HAP-1 (cell line): ENCODE measurements around the gene TMEM63C.

Experiments used
- DNase-seq, 2 experiments: peaks; one replicate each; pipeline ENCODE4 v3.0.0-alpha.2; 2016 to 2020; ENCODE audit warnings: low spot score in 2 of 2
- H3K27me3 ChIP-seq: fragments of 250-450 bp; sonication (Bioruptor Pico); 2 replicates; pipeline ENCODE4 v1.5.1; 2020; ENCODE audit warnings: low read depth, mild to moderate bottlenecking, moderate library complexity
- H3K36me3 ChIP-seq: fragments of 250-450 bp; sonication (Bioruptor Pico); replicated peaks from 2 replicates; pipeline ENCODE4 v1.5.1; 2020; ENCODE audit warnings: mild to moderate bottlenecking
- H3K4me1 ChIP-seq: fragments of 250-450 bp; sonication (Bioruptor Pico); 2 replicates; pipeline ENCODE4 v1.5.1; 2020; ENCODE audit warnings: mild to moderate bottlenecking
- H3K4me3 ChIP-seq: fragments of 250-450 bp; sonication (Bioruptor Pico); 2 replicates; pipeline ENCODE4 v1.5.1; 2020; ENCODE audit warnings: mild to moderate bottlenecking, moderate library complexity
- H3K9me3 ChIP-seq: fragments of 250-450 bp; sonication (Bioruptor Pico); 2 replicates; pipeline ENCODE4 v1.5.1; 2020; ENCODE audit warnings: mild to moderate bottlenecking, moderate library complexity
- in situ Hi-C: fragments of 300-500 bp; cut with MboI; formaldehyde crosslinking; loops from 3 replicates; pipeline ENCODE4 v1.14.3; 2020; ENCODE audit warnings: low sequenced_read_pairs, inconsistent platforms, mixed read lengths

Gene TMEM63C

GRCh38 chr14:77195766-77196165, 14.2 kb downstream of the TMEM63C start:
- Histone ChIP-seq H3K27me3 (no peaks in the 10 kb centered on the region), H3K4me1 (no peaks in the 10 kb centered on the region), H3K4me3 (no peak overlapping the region), H3K36me3 (no peaks in the 10 kb centered on the region), H3K9me3 (no peaks in the 10 kb centered on the region)
- DNase-seq, result no peak
- in situ Hi-C loops, result no loop called here

- Histone ChIP-seq H3K4me1 (no peaks in the 10 kb centered on the region), H3K9me3 (no peaks in the 10 kb centered on the region), H3K4me3 (no peak overlapping the region), H3K36me3 (no peaks in the 10 kb centered on the region), H3K27me3 (no peaks in the 10 kb centered on the region)
- no peak for DNase-seq
- in situ Hi-C loops, result no loop called here
Measured at GRCh38 chr14:77197988-77198387, 16.4 kb downstream of the TMEM63C start.

GRCh38 chr14:77198561-77198960, 17.0 kb downstream of the TMEM63C start:
- no peaks in the 10 kb centered on the region for H3K36me3 ChIP-seq
- H3K4me3 ChIP-seq, result no peak overlapping the region
- no peaks in the 10 kb centered on the region for H3K4me1 ChIP-seq
- in situ Hi-C loops, result no loop called here
- H3K9me3 ChIP-seq, result no peaks in the 10 kb centered on the region
- no peak for DNase-seq
- no peaks in the 10 kb centered on the region for H3K27me3 ChIP-seq

GRCh38 chr14:77199590-77199989, 18.0 kb downstream of the TMEM63C start:
- Histone ChIP-seq H3K9me3 (no peaks in the 10 kb centered on the region), H3K27me3 (no peaks in the 10 kb centered on the region), H3K4me3 (no peak overlapping the region), H3K4me1 (no peaks in the 10 kb centered on the region), H3K36me3 (no peaks in the 10 kb centered on the region)
- DNase-seq, result no peak
- in situ Hi-C loops, result no loop called here

- no peaks in the 10 kb centered on the region for H3K27me3 ChIP-seq
- no peak overlapping the region for H3K4me3 ChIP-seq
- no peaks in the 10 kb centered on the region for H3K36me3 ChIP-seq
- no peak for DNase-seq
- H3K9me3 ChIP-seq, result no peaks in the 10 kb centered on the region
- in situ Hi-C loops, result no loop called here
- H3K4me1 ChIP-seq, result no peaks in the 10 kb centered on the region
Measured at GRCh38 chr14:77200406-77200985, 18.9 kb downstream of the TMEM63C start.

- DNase-seq, result no peak
- Histone ChIP-seq H3K9me3 (no peaks in the 10 kb centered on the region), H3K27me3 (no peaks in the 10 kb centered on the region), H3K4me3 (no peak overlapping the region), H3K36me3 (no peaks in the 10 kb centered on the region), H3K4me1 (no peaks in the 10 kb centered on the region)
- in situ Hi-C loops, result no loop called here
Measured at GRCh38 chr14:77201696-77202095, 20.1 kb downstream of the TMEM63C start.

GRCh38 chr14:77203611-77204458, 22.2 kb downstream of the TMEM63C start:
- no peaks in the 10 kb centered on the region for H3K9me3 ChIP-seq
- no peaks in the 10 kb centered on the region for H3K27me3 ChIP-seq
- no peak for DNase-seq
- H3K4me3 ChIP-seq, result no peak overlapping the region
- in situ Hi-C loops, result no loop called here
- H3K4me1 ChIP-seq, result no peaks in the 10 kb centered on the region
- H3K36me3 ChIP-seq, result no peaks in the 10 kb centered on the region

GRCh38 chr14:77204459-77204771, 22.8 kb downstream of the TMEM63C start:
- no peak for DNase-seq
- no peak overlapping the region for H3K4me3 ChIP-seq
- no peaks in the 10 kb centered on the region for H3K36me3 ChIP-seq
- in situ Hi-C loops, result no loop called here
- no peaks in the 10 kb centered on the region for H3K27me3 ChIP-seq
- no peaks in the 10 kb centered on the region for H3K9me3 ChIP-seq
- H3K4me1 ChIP-seq, result no peaks in the 10 kb centered on the region

GRCh38 chr14:77204907-77205306, 23.3 kb downstream of the TMEM63C start:
- Histone ChIP-seq H3K4me1 (no peaks in the 10 kb centered on the region), H3K36me3 (no peaks in the 10 kb centered on the region), H3K27me3 (no peaks in the 10 kb centered on the region), H3K9me3 (no peaks in the 10 kb centered on the region), H3K4me3 (no peak overlapping the region)
- DNase-seq, result no peak
- in situ Hi-C loops, result no loop called here

- H3K4me3 ChIP-seq, result no peak overlapping the region
- H3K36me3 ChIP-seq, result no peaks in the 10 kb centered on the region
- H3K27me3 ChIP-seq, result no peaks in the 10 kb centered on the region
- no peak for DNase-seq
- in situ Hi-C loops, result no loop called here
- H3K9me3 ChIP-seq, result no peaks in the 10 kb centered on the region
- H3K4me1 ChIP-seq, result no peaks in the 10 kb centered on the region
Measured at GRCh38 chr14:77205566-77205965, 24.0 kb downstream of the TMEM63C start.

- Histone ChIP-seq H3K27me3 (no peaks in the 10 kb centered on the region), H3K4me1 (no peaks in the 10 kb centered on the region), H3K4me3 (no peak overlapping the region), H3K36me3 (no peaks in the 10 kb centered on the region), H3K9me3 (no peaks in the 10 kb centered on the region)
- no peak for DNase-seq
- in situ Hi-C loops, result no loop called here
Measured at GRCh38 chr14:77206261-77206824, 24.7 kb downstream of the TMEM63C start.

- in situ Hi-C loops, result no loop called here
- no peak for DNase-seq
Measured at GRCh38 chr14:77206877-77207389, 25.3 kb downstream of the TMEM63C start.

GRCh38 chr14:77208291-77208978, 26.8 kb downstream of the TMEM63C start:
- no peaks in the 10 kb centered on the region for H3K4me1 ChIP-seq
- peak in 1 of 2 experiments; percentile 79 for DNase-seq
- no peaks in the 10 kb centered on the region for H3K27me3 ChIP-seq
- no peaks in the 10 kb centered on the region for H3K36me3 ChIP-seq
- in situ Hi-C loops, result no loop called here
- no peak overlapping the region for H3K4me3 ChIP-seq
- no peaks in the 10 kb centered on the region for H3K9me3 ChIP-seq

More at GRCh38 chr14:77206877-77207389, 25.3 kb downstream of the TMEM63C start:
- Histone ChIP-seq H3K36me3 (no peaks in the 10 kb centered on the region), H3K9me3 (no peaks in the 10 kb centered on the region), H3K4me3 (no peak overlapping the region), H3K4me1 (no peaks in the 10 kb centered on the region), H3K27me3 (no peaks in the 10 kb centered on the region)

- no peak for DNase-seq
- in situ Hi-C loops, result no loop called here
- Histone ChIP-seq H3K9me3 (no peaks in the 10 kb centered on the region), H3K27me3 (no peaks in the 10 kb centered on the region), H3K4me1 (no peaks in the 10 kb centered on the region), H3K36me3 (no peaks in the 10 kb centered on the region), H3K4me3 (no peak overlapping the region)
Measured at GRCh38 chr14:77208979-77209318, 27.4 kb downstream of the TMEM63C start.
